Subcutaneous abdominal adipose tissue (tissue), 5 donors: ENCODE data around the gene KCNJ13.
"Not testable (repeated sequence)": the region's sequence is repeated elsewhere in the genome, so short reads cannot be mapped to it uniquely, and the experiment has no call there.

Experiments used
- H3K27ac ChIP-seq: one replicate; pipeline ENCODE4 v1.7.0; 2013; ENCODE audit warnings: low read depth, mild to moderate bottlenecking, inconsistent platforms, low read length, moderate library complexity
- H3K27me3 ChIP-seq, 5 donors: one replicate each; pipeline ENCODE4 v1.7.0; 2013; ENCODE audit warnings: low read length in 5 of 5, inconsistent platforms in 1 of 5; ENCODE audit not compliant: control insufficient read depth in 5 of 5, insufficient read depth in 4 of 5
- H3K36me3 ChIP-seq, 5 donors: one replicate each; pipeline ENCODE4 v1.7.0; 2013; ENCODE audit warnings: low read length in 5 of 5; ENCODE audit not compliant: control insufficient read depth in 5 of 5, insufficient read depth in 5 of 5
- H3K4me1 ChIP-seq, 5 donors: one replicate each; pipeline ENCODE4 v1.7.0; 2013; ENCODE audit warnings: low read length in 5 of 5, mild to moderate bottlenecking in 3 of 5, moderate library complexity in 1 of 5; ENCODE audit not compliant: control insufficient read depth in 5 of 5, insufficient read depth in 5 of 5
- H3K4me3 ChIP-seq, 5 donors: one replicate each; pipeline ENCODE4 v1.7.0; 2013; ENCODE audit warnings: low read length in 5 of 5, low read depth in 1 of 5
- H3K9ac ChIP-seq, 5 donors: one replicate each; pipeline ENCODE4 v1.7.0; 2013; ENCODE audit warnings: low read length in 5 of 5, mild to moderate bottlenecking in 4 of 5, moderate library complexity in 3 of 5
- H3K9me3 ChIP-seq, 5 donors: one replicate each; pipeline ENCODE4 v1.7.0; 2013; ENCODE audit warnings: low read length in 5 of 5; ENCODE audit not compliant: control insufficient read depth in 5 of 5
- donor health status: healthy.
- donor health status: healthy.
- donor health status: healthy.
- donor health status: healthy.
- donor health status: healthy.

The KCNJ13 gene

DNA sequence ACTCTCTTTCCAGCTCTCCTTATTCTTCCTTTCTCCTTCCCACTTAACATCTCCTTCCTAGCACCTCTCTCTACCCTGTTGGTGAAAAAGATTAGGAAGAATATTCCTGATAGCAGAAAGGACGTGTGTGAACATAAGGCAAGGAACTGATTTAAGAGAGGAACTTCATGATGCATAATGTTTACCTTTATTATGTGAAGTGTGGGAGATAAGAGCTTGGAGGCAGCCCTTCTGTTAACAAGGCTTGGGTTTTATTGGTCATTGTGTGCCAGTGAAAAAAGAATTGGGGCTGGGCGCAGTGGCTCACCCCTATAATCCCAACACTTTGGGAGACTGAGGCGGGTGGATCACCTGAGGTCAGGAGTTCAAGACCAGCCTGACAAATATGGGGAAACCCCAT lies 34.4 kb downstream of the KCNJ13 start:
- Histone ChIP-seq H3K27me3 (no peaks in the 10 kb centered on the region), H3K9me3 (no peaks in the 10 kb centered on the region), H3K9ac (no peak overlapping the region), H3K27ac (no peak overlapping the region), H3K4me3 (no peak overlapping the region), H3K4me1 (no peaks in the 10 kb centered on the region), H3K36me3 (peaks cover 4 to 18% (median 17%) of the 10 kb centered on the region in 5 donors)

DNA sequence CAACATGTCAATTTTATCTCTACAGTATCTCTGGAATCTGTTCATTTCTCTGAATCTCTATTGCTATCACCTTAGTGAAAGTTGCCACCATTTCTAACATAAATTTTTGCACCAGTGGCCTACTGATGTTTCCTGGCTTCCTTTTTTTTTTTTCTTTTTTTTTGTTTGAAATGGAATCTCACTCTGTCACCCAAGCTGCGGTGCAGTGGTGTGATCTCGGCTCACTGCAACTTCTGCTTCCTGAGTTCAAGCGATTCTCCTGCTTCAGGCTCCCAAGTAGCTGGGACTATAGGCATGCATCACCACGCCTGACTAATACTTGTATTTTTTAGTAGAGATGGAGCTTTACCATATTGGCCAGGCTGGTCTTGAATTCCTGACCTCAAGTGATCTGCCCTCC lies 35.1 kb downstream of the KCNJ13 start:
- H3K9me3 ChIP-seq = no peaks in the 10 kb centered on the region
- H3K4me1 ChIP-seq = no peaks in the 10 kb centered on the region
- peaks cover 9 to 22% (median 19%) of the 10 kb centered on the region in 5 donors for H3K36me3 ChIP-seq
- H3K27ac ChIP-seq = no peak overlapping the region
- H3K9ac ChIP-seq = no peak overlapping the region
- H3K27me3 ChIP-seq = no peaks in the 10 kb centered on the region
- H3K4me3 ChIP-seq = no peak overlapping the region

DNA sequence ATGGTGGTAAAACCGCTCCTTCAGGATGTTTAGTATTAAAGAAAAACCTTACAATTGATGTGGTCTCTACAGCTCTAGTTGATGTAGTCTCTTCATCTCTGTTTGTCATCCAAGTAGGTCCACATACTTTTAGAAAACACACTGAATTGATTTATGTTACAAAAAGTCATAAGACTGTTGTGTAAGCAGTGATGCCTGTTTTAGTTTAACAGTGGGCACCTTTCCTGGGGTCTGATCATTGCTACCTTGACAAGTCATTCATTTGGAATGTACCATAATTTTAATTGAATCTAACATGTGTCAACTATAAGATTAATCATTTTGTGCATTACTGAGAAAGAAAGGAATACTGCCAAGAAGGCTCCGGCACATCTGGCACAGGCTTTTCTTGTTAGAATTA lies 44.9 kb downstream of the KCNJ13 start:
- Histone ChIP-seq H3K27me3 (no peaks in the 10 kb centered on the region), H3K9me3 (no peaks in the 10 kb centered on the region), H3K27ac (no peak overlapping the region), H3K36me3 (peaks cover 19 to 38% (median 33%) of the 10 kb centered on the region in 5 donors), H3K4me3 (no peak overlapping the region), H3K4me1 (peaks cover 0 to 10% (median 2%) of the 10 kb centered on the region in 5 donors), H3K9ac (no peak overlapping the region)

DNA sequence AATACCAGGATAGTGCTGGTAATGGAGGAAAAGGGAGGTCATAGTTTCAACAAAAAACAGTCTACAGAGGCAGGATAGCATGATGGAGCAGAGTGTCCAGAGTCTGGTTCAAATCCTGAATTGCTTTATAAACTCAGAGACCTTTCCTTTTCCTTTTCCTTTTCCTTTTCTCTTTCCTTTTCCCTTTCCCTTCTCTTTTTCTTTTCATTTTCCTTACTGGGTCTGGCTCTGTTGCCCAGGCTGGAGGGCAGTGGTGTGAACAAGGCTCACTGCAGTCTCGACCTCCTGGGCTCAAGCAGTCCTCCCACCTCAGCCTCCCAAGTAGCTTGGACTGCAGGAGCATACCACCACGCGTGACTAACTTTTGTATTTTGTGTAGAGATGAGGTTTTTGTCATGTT lies 47.6 kb downstream of the KCNJ13 start:
- Histone ChIP-seq H3K27me3 (no peaks in the 10 kb centered on the region), H3K4me1 (peaks cover 0 to 10% (median 2%) of the 10 kb centered on the region in 5 donors), H3K36me3 (peaks cover 20 to 39% (median 23%) of the 10 kb centered on the region in 5 donors), H3K9ac (no peak overlapping the region), H3K27ac (no peak overlapping the region), H3K4me3 (no peak overlapping the region), H3K9me3 (no peaks in the 10 kb centered on the region)

- H3K27ac ChIP-seq = no peak overlapping the region
- peaks cover 9 to 31% (median 24%) of the 10 kb centered on the region in 5 donors for H3K36me3 ChIP-seq
Observed at GRCh38 chr2:232723027-232723426, 53.3 kb downstream of the KCNJ13 start.

DNA sequence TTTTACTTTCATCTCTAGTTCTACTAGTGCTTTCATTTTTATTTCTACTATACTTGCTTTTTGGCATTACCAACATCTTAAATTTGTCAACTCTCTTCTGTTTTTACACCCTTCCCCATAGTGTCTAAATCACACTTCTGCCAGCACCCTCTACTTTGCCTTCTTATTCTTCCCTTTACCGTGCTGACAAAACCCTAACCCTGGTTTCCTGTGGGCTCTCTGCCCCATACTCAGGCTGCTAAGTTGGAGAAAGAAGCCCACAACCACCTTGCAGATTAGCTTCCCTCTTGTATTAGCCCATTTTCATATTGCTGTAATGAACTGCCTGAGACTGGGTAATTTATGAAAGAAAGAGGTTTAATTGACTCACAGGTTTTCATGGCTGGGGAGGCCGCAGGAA lies 54.5 kb downstream of the KCNJ13 start:
- Histone ChIP-seq H3K9ac (no peak overlapping the region), H3K9me3 (no peaks in the 10 kb centered on the region), H3K4me3 (no peak overlapping the region)

More at GRCh38 chr2:232723027-232723426, 53.3 kb downstream of the KCNJ13 start:
- H3K9me3 ChIP-seq = no peaks in the 10 kb centered on the region
- no peaks in the 10 kb centered on the region for H3K4me1 ChIP-seq
- no peak overlapping the region for H3K9ac ChIP-seq
- H3K4me3 ChIP-seq = no peak overlapping the region
- no peaks in the 10 kb centered on the region for H3K27me3 ChIP-seq

DNA sequence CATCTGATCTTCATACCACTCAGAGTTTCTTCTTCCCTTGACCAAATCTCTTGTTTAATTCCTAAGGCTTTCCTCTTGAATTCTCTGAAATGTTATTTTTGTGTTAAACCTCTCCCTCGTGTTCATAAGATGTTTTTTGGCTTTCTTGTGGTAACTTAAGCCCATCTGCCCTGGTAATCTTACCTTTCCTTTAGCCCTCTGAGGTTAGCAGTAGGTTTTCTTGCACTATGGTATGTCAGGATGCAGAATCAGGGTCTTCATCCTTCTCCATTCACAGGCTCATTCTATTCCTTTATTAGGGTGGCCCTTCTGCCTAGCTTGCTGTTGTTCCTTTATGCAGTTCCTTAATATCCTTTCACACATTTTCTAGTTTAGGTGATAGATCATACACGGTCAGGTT lies 55.1 kb downstream of the KCNJ13 start:
- Histone ChIP-seq H3K9ac (no peak overlapping the region), H3K36me3 (peaks cover 0 to 30% (median 26%) of the 10 kb centered on the region in 5 donors), H3K4me3 (no peak overlapping the region), H3K27me3 (no peaks in the 10 kb centered on the region), H3K27ac (no peak overlapping the region), H3K4me1 (no peaks in the 10 kb centered on the region), H3K9me3 (no peaks in the 10 kb centered on the region)

More for the DNA sequence above, 54.5 kb downstream of the KCNJ13 start:
- H3K36me3 ChIP-seq = peaks cover 0 to 30% (median 26%) of the 10 kb centered on the region in 5 donors
- no peaks in the 10 kb centered on the region for H3K4me1 ChIP-seq
- no peak overlapping the region for H3K27ac ChIP-seq
- H3K27me3 ChIP-seq = no peaks in the 10 kb centered on the region

GRCh38 chr2:232720056-232720455 lies 56.3 kb downstream of the KCNJ13 start:
- H3K4me3 ChIP-seq, H3K4me1 ChIP-seq, H3K9me3 ChIP-seq, H3K27me3 ChIP-seq, H3K9ac ChIP-seq, H3K27ac ChIP-seq: not testable (repeated sequence)
- peaks cover 0 to 19% (median 15%) of the 10 kb centered on the region in 5 donors for H3K36me3 ChIP-seq
